ENCODE results near the gene RCL1. TPM values are rescaled to one million over a fixed set of nuclear protein-coding genes. Genes with fewer than 3 reads are reported as not detected.

Gene RCL1
- total RNA-seq, 1 donor from 2014 or later: 12.7 TPM

- Mint-ChIP-seq H3K27ac (ENCODE audit: unreplicated experiment) (no peak overlapping the region), H3K9me3 (no peaks in the 10 kb centered on the region), H3K4me3 (no peak overlapping the region), H3K27me3 (ENCODE audit: low read depth) (no peaks in the 10 kb centered on the region), H3K4me1 (no peaks in the 10 kb centered on the region), H3K36me3 (ENCODE audit: low read depth) (peaks cover 8% of the 10 kb centered on the region)
- no peak for TF ChIP-seq CTCF (conservative IDR thresholded peaks at IDR 0.05)
- DNase-seq (ENCODE audit: low read depth, low spot score): no peak
Measured at GRCh38 chr9:4839470-4839912, 46.7 kb downstream of the RCL1 start.

DNA sequence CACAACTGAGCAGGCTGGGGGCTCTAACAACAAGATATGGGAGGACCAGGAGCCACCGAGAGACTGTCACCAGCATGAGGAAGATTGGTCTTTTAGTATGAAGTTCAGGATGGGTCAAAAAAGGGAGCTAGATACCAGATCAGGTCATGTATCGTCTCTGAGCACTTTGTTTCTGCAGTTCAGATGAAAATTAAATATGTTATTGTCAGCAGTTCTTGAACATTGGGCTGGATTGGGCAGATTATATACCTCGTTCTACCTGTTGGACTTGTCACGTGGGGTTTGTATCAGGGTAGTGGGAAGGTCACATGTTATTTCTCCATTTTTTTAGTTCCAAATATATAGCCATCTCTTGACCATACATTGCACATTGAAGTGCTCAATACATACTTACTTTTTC, 47.3 kb downstream of the RCL1 start:
- Mint-ChIP-seq H3K36me3 (ENCODE audit: low read depth) (peaks cover 8% of the 10 kb centered on the region), H3K9me3 (no peaks in the 10 kb centered on the region), H3K27ac (ENCODE audit: unreplicated experiment) (no peak overlapping the region), H3K4me3 (no peak overlapping the region), H3K4me1 (no peaks in the 10 kb centered on the region), H3K27me3 (ENCODE audit: low read depth) (no peaks in the 10 kb centered on the region)
- no peak for TF ChIP-seq CTCF (conservative IDR thresholded peaks at IDR 0.05)
- no peak for DNase-seq (ENCODE audit: low read depth, low spot score)

GRCh38 chr9:4842213-4842612, 49.5 kb downstream of the RCL1 start:
- H3K27ac Mint-ChIP-seq (ENCODE audit: unreplicated experiment): no peak overlapping the region
- DNase-seq (ENCODE audit: low read depth, low spot score): no peak
- no peaks in the 10 kb centered on the region for H3K27me3 Mint-ChIP-seq (ENCODE audit: low read depth)
- TF ChIP-seq CTCF (conservative IDR thresholded peaks at IDR 0.05): no peak
- no peaks in the 10 kb centered on the region for H3K9me3 Mint-ChIP-seq
- no peak overlapping the region for H3K4me3 Mint-ChIP-seq
- no peaks in the 10 kb centered on the region for H3K4me1 Mint-ChIP-seq
- H3K36me3 Mint-ChIP-seq (ENCODE audit: low read depth): no peaks in the 10 kb centered on the region

- Mint-ChIP-seq H3K9me3 (no peaks in the 10 kb centered on the region), H3K27ac (ENCODE audit: unreplicated experiment) (no peak overlapping the region), H3K4me3 (no peak overlapping the region), H3K4me1 (no peaks in the 10 kb centered on the region), H3K27me3 (ENCODE audit: low read depth) (no peaks in the 10 kb centered on the region), H3K36me3 (ENCODE audit: low read depth) (no peaks in the 10 kb centered on the region)
- DNase-seq (ENCODE audit: low read depth, low spot score): no peak
- TF ChIP-seq CTCF (conservative IDR thresholded peaks at IDR 0.05): no peak
Measured at GRCh38 chr9:4842734-4843133, 50.0 kb downstream of the RCL1 start.

- Mint-ChIP-seq H3K4me3 (no peak overlapping the region), H3K27ac (ENCODE audit: unreplicated experiment) (no peak overlapping the region), H3K4me1 (no peaks in the 10 kb centered on the region), H3K27me3 (ENCODE audit: low read depth) (no peaks in the 10 kb centered on the region), H3K36me3 (ENCODE audit: low read depth) (no peaks in the 10 kb centered on the region), H3K9me3 (no peaks in the 10 kb centered on the region)
- no peak for DNase-seq (ENCODE audit: low read depth, low spot score)
- TF ChIP-seq CTCF (conservative IDR thresholded peaks at IDR 0.05): no peak
Measured at GRCh38 chr9:4844056-4844838, 51.5 kb downstream of the RCL1 start.

All from neural crest cell (in vitro differentiated cells).